Esophagus squamous epithelium (tissue), 5 donors: Measurements from ENCODE around the gene GIMAP4. TPM values are rescaled to one million over a fixed set of nuclear protein-coding genes. Genes with fewer than 3 reads are reported as not detected.
"Not testable (repeated sequence)": the region's sequence is repeated elsewhere in the genome, so short reads cannot be mapped to it uniquely, and the experiment has no call there.

ENCODE experiments used
- DNase-seq: peaks from one replicate; lab custom pipeline; 2025; lab: John Stamatoyannopoulos, UW
- H3K27ac ChIP-seq, 4 donors: fragments of 200-600 bp; sonication (generic); one replicate each; pipeline ENCODE4 v1.5.1; 2016 to 2019; ENCODE audit warnings: mild to moderate bottlenecking in 1 of 4
- H3K27me3 ChIP-seq, 4 donors: fragments of 200-600 bp; sonication (generic); 1 replicate in 3 of 4; 2 replicates in 1 of 4; pipeline versions ENCODE4 v1.5.1 to v1.6.0; 2017 to 2021; ENCODE audit warnings: antibody characterized with exemption in 1 of 4
- H3K36me3 ChIP-seq, 3 donors: fragments of 200-600 bp; sonication (generic); one replicate each; pipeline ENCODE4 v1.5.1; 2016 to 2019
- H3K4me1 ChIP-seq, 3 donors: fragments of 200-600 bp; sonication (generic); one replicate each; pipeline ENCODE4 v1.5.1; 2017 to 2019
- H3K4me3 ChIP-seq, 4 donors: fragments of 200-600 bp; sonication (generic); 1 replicate in 3 of 4; 2 replicates in 1 of 4; pipeline ENCODE4 v1.5.1; 2016 to 2019; ENCODE audit warnings: mild to moderate bottlenecking in 2 of 4, moderate library complexity in 1 of 4
- H3K9me3 ChIP-seq, 3 donors: fragments of 200-600 bp; sonication (generic); one replicate each; pipeline ENCODE4 v1.5.1; 2016 to 2019
- CTCF ChIP-seq, 6 experiments: fragments of 450-650 bp in 4 of 6; fragments of 200-600 bp in 2 of 6; sonication (generic) in 2 of 6; IDR thresholded peaks; one replicate each; pipeline ENCODE4 v1.5.1; 2016 to 2019; ENCODE audit warnings: antibody characterized with exemption in 6 of 6, mild to moderate bottlenecking in 4 of 6, moderate library complexity in 4 of 6
- POLR2A ChIP-seq, 4 donors: fragments of 450-650 bp; IDR thresholded peaks; one replicate each; pipeline ENCODE4 v1.6.1; 2017; ENCODE audit warnings: antibody characterized with exemption in 4 of 4, mild to moderate bottlenecking in 4 of 4, moderate library complexity in 3 of 4
- WGBS, 2 donors: methylation state at CpG; one replicate each; pipeline ENCODE4 v1.1.5; 2018; 5-methylcytosine and 5-hydroxymethylcytosine counted together
- intact Hi-C: fragments of 100-400 bp; cut with DNase I; formaldehyde crosslinking; loops from one replicate; pipeline ENCODE4 v1.15.0; 2022
- total RNA-seq, 4 donors: library from RNA; depleted of rRNA; stranded (reverse); fragments of >200 nt; gene quantifications; one replicate each; pipeline ENCODE4 v1.1.0, GENCODE V29; 2016
- donor health status: DM: yes; HTN: yes; CAD: no.

The GIMAP4 gene
- total RNA-seq, 4 donors from 2014 or later, result 2.1 to 23.7 (median 12.1) TPM

GRCh38 chr7:150586068-150586784 lies 19.0 kb downstream of the GIMAP4 start:
- DNase-seq, result no peak
- H3K27ac ChIP-seq, result peak overlapping the region in 3 of 4 donors; percentile 67 to 78 (median 72)
- TF ChIP-seq CTCF (IDR thresholded peaks at IDR 0.05) (no peak), POLR2A (IDR thresholded peaks at IDR 0.05) (no peak)

GRCh38 chr7:150586785-150587152 lies 19.6 kb downstream of the GIMAP4 start:
- TF ChIP-seq CTCF (IDR thresholded peaks at IDR 0.05) (no peak), POLR2A (IDR thresholded peaks at IDR 0.05) (no peak)
- Histone ChIP-seq H3K4me3 (no peak overlapping the region), H3K36me3 (no peaks in the 10 kb centered on the region), H3K27me3 (no peaks in the 10 kb centered on the region), H3K9me3 (no peaks in the 10 kb centered on the region), H3K4me1 (peaks cover 0 to 8% (median 0%) of the 10 kb centered on the region in 3 donors), H3K27ac (peak overlapping the region; percentile 16 to 78 (median 70))
- intact Hi-C loops, result no loop called here
- DNase-seq, result no peak

More at GRCh38 chr7:150586068-150586784, 19.0 kb downstream of the GIMAP4 start:
- intact Hi-C loops, result no loop called here
- no peaks in the 10 kb centered on the region for H3K27me3 ChIP-seq
- H3K4me1 ChIP-seq, result peaks cover 0 to 8% (median 0%) of the 10 kb centered on the region in 3 donors
- H3K36me3 ChIP-seq, result no peaks in the 10 kb centered on the region
- peaks cover 0 to under 1% (median 0%) of the 10 kb centered on the region in 3 donors for H3K9me3 ChIP-seq
- no peak overlapping the region for H3K4me3 ChIP-seq
- 52 to 58% methylated on average over 4 of the region's 4 CpGs for WGBS, 2 donors

- intact Hi-C loops, result no loop called here
- Histone ChIP-seq H3K4me1 (peaks cover 0 to 8% (median 0%) of the 10 kb centered on the region in 3 donors), H3K9me3 (no peaks in the 10 kb centered on the region), H3K27me3 (no peaks in the 10 kb centered on the region), H3K4me3 (no peak overlapping the region), H3K36me3 (no peaks in the 10 kb centered on the region), H3K27ac (peak overlapping the region in 3 of 4 donors; percentile 51 to 72 (median 59))
- no peak for TF ChIP-seq CTCF (IDR thresholded peaks at IDR 0.05)
- TF ChIP-seq POLR2A (IDR thresholded peaks at IDR 0.05), result no peak
- WGBS, 2 donors, result 62 to 68% methylated on average over 1 of the region's 1 CpG
- DNase-seq, result no peak
Observed at GRCh38 chr7:150587551-150587950, 20.4 kb downstream of the GIMAP4 start.

- H3K36me3 ChIP-seq, result no peaks in the 10 kb centered on the region
- H3K9me3 ChIP-seq, result peaks cover 0 to 6% (median 0%) of the 10 kb centered on the region in 3 donors
- no peak for DNase-seq
- intact Hi-C loops, result no loop called here
- H3K4me1 ChIP-seq, result no peaks in the 10 kb centered on the region
- H3K27me3 ChIP-seq, result no peaks in the 10 kb centered on the region
- H3K4me3 ChIP-seq, result no peak overlapping the region
- TF ChIP-seq CTCF (IDR thresholded peaks at IDR 0.05) (no peak), POLR2A (IDR thresholded peaks at IDR 0.05) (no peak)
- WGBS, 2 donors, result 75% methylated on average over 2 of the region's 2 CpGs; no CpG with 5 or more reads in 1 of the 2 donors
- H3K27ac ChIP-seq, result no peak overlapping the region
Observed at GRCh38 chr7:150594805-150595204, 27.6 kb downstream of the GIMAP4 start.

- Histone ChIP-seq H3K9me3 (peaks cover 0 to 6% (median 0%) of the 10 kb centered on the region in 3 donors), H3K4me3 (no peak overlapping the region), H3K27ac (no peak overlapping the region), H3K36me3 (no peaks in the 10 kb centered on the region), H3K4me1 (no peaks in the 10 kb centered on the region), H3K27me3 (no peaks in the 10 kb centered on the region)
- 28 to 37% methylated on average over 2 of the region's 2 CpGs for WGBS, 2 donors
- DNase-seq, result no peak
- intact Hi-C loops, result no loop called here
- TF ChIP-seq POLR2A (IDR thresholded peaks at IDR 0.05), result no peak
- no peak for TF ChIP-seq CTCF (IDR thresholded peaks at IDR 0.05)
Observed at GRCh38 chr7:150595361-150595760, 28.2 kb downstream of the GIMAP4 start.

- H3K36me3 ChIP-seq, H3K4me3 ChIP-seq, intact Hi-C loops, DNase-seq, H3K4me1 ChIP-seq, H3K9me3 ChIP-seq, H3K27me3 ChIP-seq, H3K27ac ChIP-seq: not testable (repeated sequence)
- 59 to 60% methylated on average over 2 of the region's 2 CpGs for WGBS, 2 donors
Observed at GRCh38 chr7:150603600-150603999, 36.4 kb downstream of the GIMAP4 start.
